Lower leg skin (tissue), 3 donors: ENCODE results near the gene SEPTIN2.
"Not testable (repeated sequence)": the region's sequence is repeated elsewhere in the genome, so short reads cannot be mapped to it uniquely, and the experiment has no call there.

Experiments
- POLR2A ChIP-seq, 2 donors: fragments of 450-650 bp; IDR thresholded peaks; one replicate each; pipeline ENCODE4 v1.6.1; 2016 to 2017; ENCODE audit warnings: antibody characterized with exemption in 2 of 2, mild to moderate bottlenecking in 1 of 2, moderate library complexity in 1 of 2
- TF ChIP-seq, protein P1 (sequence below), 3 donors: fragments of 450-650 bp; IDR thresholded peaks; one replicate each; pipeline ENCODE4 v1.5.1; 2016; ENCODE audit warnings: antibody characterized with exemption in 3 of 3, mild to moderate bottlenecking in 3 of 3, moderate library complexity in 2 of 3

DNA sequence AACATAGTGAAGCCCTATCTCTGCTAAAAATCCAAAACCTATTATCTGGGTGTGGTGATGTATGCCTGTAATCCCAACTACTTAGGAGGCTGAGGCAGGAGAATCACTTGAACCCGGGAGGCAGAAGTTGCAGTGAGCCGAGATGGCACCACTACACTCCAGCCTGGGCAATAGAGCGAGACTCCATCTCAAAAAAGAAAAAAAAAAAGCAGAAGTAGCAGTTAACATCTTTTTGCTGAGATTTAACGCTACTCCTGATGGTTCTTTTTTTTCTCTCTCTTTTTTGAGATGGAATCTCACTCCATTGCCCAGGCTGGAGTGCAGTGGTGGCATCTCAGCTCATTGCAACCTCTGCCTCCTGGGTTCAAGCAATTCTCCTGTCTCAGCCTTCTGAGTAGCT, 77.0 kb downstream of the SEPTIN2 start:
- TF ChIP-seq, protein P1, sequence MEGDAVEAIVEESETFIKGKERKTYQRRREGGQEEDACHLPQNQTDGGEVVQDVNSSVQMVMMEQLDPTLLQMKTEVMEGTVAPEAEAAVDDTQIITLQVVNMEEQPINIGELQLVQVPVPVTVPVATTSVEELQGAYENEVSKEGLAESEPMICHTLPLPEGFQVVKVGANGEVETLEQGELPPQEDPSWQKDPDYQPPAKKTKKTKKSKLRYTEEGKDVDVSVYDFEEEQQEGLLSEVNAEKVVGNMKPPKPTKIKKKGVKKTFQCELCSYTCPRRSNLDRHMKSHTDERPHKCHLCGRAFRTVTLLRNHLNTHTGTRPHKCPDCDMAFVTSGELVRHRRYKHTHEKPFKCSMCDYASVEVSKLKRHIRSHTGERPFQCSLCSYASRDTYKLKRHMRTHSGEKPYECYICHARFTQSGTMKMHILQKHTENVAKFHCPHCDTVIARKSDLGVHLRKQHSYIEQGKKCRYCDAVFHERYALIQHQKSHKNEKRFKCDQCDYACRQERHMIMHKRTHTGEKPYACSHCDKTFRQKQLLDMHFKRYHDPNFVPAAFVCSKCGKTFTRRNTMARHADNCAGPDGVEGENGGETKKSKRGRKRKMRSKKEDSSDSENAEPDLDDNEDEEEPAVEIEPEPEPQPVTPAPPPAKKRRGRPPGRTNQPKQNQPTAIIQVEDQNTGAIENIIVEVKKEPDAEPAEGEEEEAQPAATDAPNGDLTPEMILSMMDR (IDR thresholded peaks at IDR 0.05): not testable (repeated sequence)
- TF ChIP-seq POLR2A (IDR thresholded peaks at IDR 0.05): not testable (repeated sequence)
